ENCODE results near the gene TRIM63. TPM values are rescaled to one million over a fixed set of nuclear protein-coding genes. Genes with fewer than 3 reads are reported as not detected.

The TRIM63 gene
- total and polyA plus RNA-seq, 4 donors: not detected

- Histone ChIP-seq H3K4me1 (ENCODE audit: control insufficient read depth, insufficient read depth, low read length) (peaks cover 44% of the 10 kb centered on the region), H3K27me3 (ENCODE audit: control insufficient read depth, insufficient read depth, low read length) (no peaks in the 10 kb centered on the region), H3K4me3 (ENCODE audit: low read depth, low read length) (no peak overlapping the region), H3K9me3 (ENCODE audit: control insufficient read depth, insufficient read depth, low read length) (no peaks in the 10 kb centered on the region), H3K36me3 (ENCODE audit: control insufficient read depth, insufficient read depth, low read length) (peaks cover 18% of the 10 kb centered on the region), H3K27ac (ENCODE audit: low read depth, low read length) (no peak overlapping the region)
- no peak for DNase-seq (ENCODE audit: low read depth in 4 of 6, low spot score in 6 of 6)
- WGBS (ENCODE audit: insufficient coverage): 74% methylated on average over 4 of the region's 7 CpGs
Observed at GRCh38 chr1:26029864-26030481, 37.5 kb downstream of the TRIM63 start.

- no peak for DNase-seq (ENCODE audit: low read depth in 4 of 6, low spot score in 6 of 6)
- no peaks in the 10 kb centered on the region for H3K27me3 ChIP-seq (ENCODE audit: control insufficient read depth, insufficient read depth, low read length)
- H3K36me3 ChIP-seq (ENCODE audit: control insufficient read depth, insufficient read depth, low read length): peaks cover 18% of the 10 kb centered on the region
- no peaks in the 10 kb centered on the region for H3K9me3 ChIP-seq (ENCODE audit: control insufficient read depth, insufficient read depth, low read length)
- H3K4me1 ChIP-seq (ENCODE audit: control insufficient read depth, insufficient read depth, low read length): peaks cover 44% of the 10 kb centered on the region
- no peak overlapping the region for H3K4me3 ChIP-seq (ENCODE audit: low read depth, low read length)
- no peak overlapping the region for H3K27ac ChIP-seq (ENCODE audit: low read depth, low read length)
- WGBS (ENCODE audit: insufficient coverage): 70% methylated on average over 13 of the region's 15 CpGs
Observed at GRCh38 chr1:26029054-26029863, 38.2 kb downstream of the TRIM63 start.

GRCh38 chr1:26028490-26028980, 38.9 kb downstream of the TRIM63 start:
- WGBS (ENCODE audit: insufficient coverage): 61% methylated on average over 8 of the region's 8 CpGs
- peak in 2 of 6 donors; percentile 37 to 66 for DNase-seq (ENCODE audit: low read depth in 4 of 6, low spot score in 6 of 6)
- Histone ChIP-seq H3K9me3 (ENCODE audit: control insufficient read depth, insufficient read depth, low read length) (no peaks in the 10 kb centered on the region), H3K36me3 (ENCODE audit: control insufficient read depth, insufficient read depth, low read length) (peaks cover 18% of the 10 kb centered on the region), H3K4me3 (ENCODE audit: low read depth, low read length) (no peak overlapping the region), H3K27ac (ENCODE audit: low read depth, low read length) (peak overlapping the region; percentile 40), H3K4me1 (ENCODE audit: control insufficient read depth, insufficient read depth, low read length) (peaks cover 48% of the 10 kb centered on the region), H3K27me3 (ENCODE audit: control insufficient read depth, insufficient read depth, low read length) (no peaks in the 10 kb centered on the region)

GRCh38 chr1:26027716-26028489, 39.5 kb downstream of the TRIM63 start:
- Histone ChIP-seq H3K4me3 (ENCODE audit: low read depth, low read length) (no peak overlapping the region), H3K27ac (ENCODE audit: low read depth, low read length) (peak overlapping the region; percentile 40), H3K27me3 (ENCODE audit: control insufficient read depth, insufficient read depth, low read length) (no peaks in the 10 kb centered on the region), H3K9me3 (ENCODE audit: control insufficient read depth, insufficient read depth, low read length) (no peaks in the 10 kb centered on the region), H3K36me3 (ENCODE audit: control insufficient read depth, insufficient read depth, low read length) (peaks cover 18% of the 10 kb centered on the region), H3K4me1 (ENCODE audit: control insufficient read depth, insufficient read depth, low read length) (peaks cover 54% of the 10 kb centered on the region)
- WGBS (ENCODE audit: insufficient coverage): 31% methylated on average over 2 of the region's 3 CpGs
- no peak for DNase-seq (ENCODE audit: low read depth in 4 of 6, low spot score in 6 of 6)

GRCh38 chr1:26025517-26025916, 41.9 kb downstream of the TRIM63 start:
- 41% methylated on average over 4 of the region's 5 CpGs for WGBS (ENCODE audit: insufficient coverage)
- no peaks in the 10 kb centered on the region for H3K27me3 ChIP-seq (ENCODE audit: control insufficient read depth, insufficient read depth, low read length)

GRCh38 chr1:26025060-26025459, 42.4 kb downstream of the TRIM63 start:
- no peaks in the 10 kb centered on the region for H3K9me3 ChIP-seq (ENCODE audit: control insufficient read depth, insufficient read depth, low read length)
- peak overlapping the region; percentile 21 for H3K4me3 ChIP-seq (ENCODE audit: low read depth, low read length)
- H3K27ac ChIP-seq (ENCODE audit: low read depth, low read length): peak overlapping the region; percentile 71
- 70% methylated on average over 1 of the region's 5 CpGs for WGBS (ENCODE audit: insufficient coverage)
- H3K36me3 ChIP-seq (ENCODE audit: control insufficient read depth, insufficient read depth, low read length): peaks cover 9% of the 10 kb centered on the region
- DNase-seq (ENCODE audit: low read depth in 4 of 6, low spot score in 6 of 6): no peak
- H3K4me1 ChIP-seq (ENCODE audit: control insufficient read depth, insufficient read depth, low read length): peaks cover 81% of the 10 kb centered on the region
- H3K27me3 ChIP-seq (ENCODE audit: control insufficient read depth, insufficient read depth, low read length): no peaks in the 10 kb centered on the region

More at GRCh38 chr1:26025517-26025916, 41.9 kb downstream of the TRIM63 start:
- peak overlapping the region; percentile 71 for H3K27ac ChIP-seq (ENCODE audit: low read depth, low read length)
- H3K36me3 ChIP-seq (ENCODE audit: control insufficient read depth, insufficient read depth, low read length): peaks cover 12% of the 10 kb centered on the region
- no peaks in the 10 kb centered on the region for H3K9me3 ChIP-seq (ENCODE audit: control insufficient read depth, insufficient read depth, low read length)
- H3K4me1 ChIP-seq (ENCODE audit: control insufficient read depth, insufficient read depth, low read length): peaks cover 78% of the 10 kb centered on the region
- H3K4me3 ChIP-seq (ENCODE audit: low read depth, low read length): no peak overlapping the region
- no peak for DNase-seq (ENCODE audit: low read depth in 4 of 6, low spot score in 6 of 6)

- DNase-seq (ENCODE audit: low read depth in 4 of 6, low spot score in 6 of 6): no peak
- peaks cover 6% of the 10 kb centered on the region for H3K36me3 ChIP-seq (ENCODE audit: control insufficient read depth, insufficient read depth, low read length)
- 94% methylated on average over 2 of the region's 5 CpGs for WGBS (ENCODE audit: insufficient coverage)
- no peak overlapping the region for H3K27ac ChIP-seq (ENCODE audit: low read depth, low read length)
- H3K4me1 ChIP-seq (ENCODE audit: control insufficient read depth, insufficient read depth, low read length): peaks cover 73% of the 10 kb centered on the region
- H3K9me3 ChIP-seq (ENCODE audit: control insufficient read depth, insufficient read depth, low read length): no peaks in the 10 kb centered on the region
- H3K27me3 ChIP-seq (ENCODE audit: control insufficient read depth, insufficient read depth, low read length): no peaks in the 10 kb centered on the region
- peak overlapping the region; percentile 0 for H3K4me3 ChIP-seq (ENCODE audit: low read depth, low read length)
Observed at GRCh38 chr1:26023826-26024225, 43.6 kb downstream of the TRIM63 start.

- DNase-seq (ENCODE audit: low read depth in 4 of 6, low spot score in 6 of 6): no peak
- H3K36me3 ChIP-seq (ENCODE audit: control insufficient read depth, insufficient read depth, low read length): peaks cover 6% of the 10 kb centered on the region
- peaks cover 65% of the 10 kb centered on the region for H3K4me1 ChIP-seq (ENCODE audit: control insufficient read depth, insufficient read depth, low read length)
- peak overlapping the region; percentile 91 for H3K27ac ChIP-seq (ENCODE audit: low read depth, low read length)
- H3K4me3 ChIP-seq (ENCODE audit: low read depth, low read length): peak overlapping the region; percentile 59
- no peaks in the 10 kb centered on the region for H3K9me3 ChIP-seq (ENCODE audit: control insufficient read depth, insufficient read depth, low read length)
- 75% methylated on average over 11 of the region's 13 CpGs for WGBS (ENCODE audit: insufficient coverage)
- no peaks in the 10 kb centered on the region for H3K27me3 ChIP-seq (ENCODE audit: control insufficient read depth, insufficient read depth, low read length)
Observed at GRCh38 chr1:26023009-26023408, 44.4 kb downstream of the TRIM63 start.

- Histone ChIP-seq H3K27me3 (ENCODE audit: control insufficient read depth, insufficient read depth, low read length) (no peaks in the 10 kb centered on the region), H3K27ac (ENCODE audit: low read depth, low read length) (peak overlapping the region; percentile 91), H3K9me3 (ENCODE audit: control insufficient read depth, insufficient read depth, low read length) (no peaks in the 10 kb centered on the region), H3K36me3 (ENCODE audit: control insufficient read depth, insufficient read depth, low read length) (peaks cover 6% of the 10 kb centered on the region), H3K4me3 (ENCODE audit: low read depth, low read length) (peak overlapping the region; percentile 59), H3K4me1 (ENCODE audit: control insufficient read depth, insufficient read depth, low read length) (peaks cover 62% of the 10 kb centered on the region)
- WGBS (ENCODE audit: insufficient coverage): 54% methylated on average over 8 of the region's 8 CpGs
- DNase-seq (ENCODE audit: low read depth in 4 of 6, low spot score in 6 of 6): no peak
Observed at GRCh38 chr1:26022404-26022779, 45.0 kb downstream of the TRIM63 start.

Data from spinal cord (tissue), 10 donors.